ENCODE results near the gene SOX13. TPM values are rescaled to one million over a fixed set of nuclear protein-coding genes. Genes with fewer than 3 reads are reported as not detected.

The SOX13 gene
- total and polyA plus RNA-seq, 2 of the 4 experiments (the other 2 are of a cell fraction), result 0.54 to 3.5 TPM

GRCh38 chr1:204112876-204113730 is 40.2 kb downstream of the SOX13 start:
- intact Hi-C loops (cut with micrococcal nuclease) (no loop called here), in situ Hi-C loops (cut with MboI; ENCODE audit: low sequenced_read_pairs) (no loop called here), dilution Hi-C loops (cut with HindIII; ENCODE audit: low sequenced_read_pairs, unreplicated experiment) (no loop called here)
- POLR2A ChIA-PET (ENCODE audit: unreplicated experiment), result no interaction called here
- no peak overlapping the region for H3K4me3 ChIP-seq (ENCODE audit: insufficient read depth, low read depth, low read length)
- no peak overlapping the region for H3K56ac ChIP-seq (ENCODE audit: extremely low read depth, insufficient read depth, low read length)
- H2BK5ac ChIP-seq (ENCODE audit: low read depth, low read length, poor library complexity, severe bottlenecking), result no peak overlapping the region
- no peak overlapping the region for H4K5ac ChIP-seq (ENCODE audit: low read depth, low read length)
- H3K27ac ChIP-seq (ENCODE audit: insufficient read depth, low read length), result no peak overlapping the region
- no peaks in the 10 kb centered on the region for H3K27me3 ChIP-seq (ENCODE audit: control insufficient read depth, insufficient read depth, low read length)
- no peak overlapping the region for H3K4ac ChIP-seq (ENCODE audit: low read depth, low read length)
- H4K91ac ChIP-seq (ENCODE audit: insufficient read depth, low read depth, low read length), result no peak overlapping the region
- H2AK9ac ChIP-seq (replicated peaks; ENCODE audit: low read depth, low read length, poor library complexity), result no peak overlapping the region
- H4K20me1 ChIP-seq (ENCODE audit: insufficient read depth, low read length), result no peaks in the 10 kb centered on the region; the same call in 1 of the 2 replicates
- H3K18ac ChIP-seq (ENCODE audit: low read depth, low read length), result no peak overlapping the region
- peaks cover 8% of the 10 kb centered on the region; the same call in 1 of the 2 replicates for H3K4me1 ChIP-seq (ENCODE audit: control insufficient read depth, insufficient read depth, low read length)
- DNase-seq, result peak; percentile 34
- no peaks in the 10 kb centered on the region for H3K9me3 ChIP-seq (ENCODE audit: control insufficient read depth, insufficient read depth, low read length)
- peaks cover 8% of the 10 kb centered on the region for H3K9me1 ChIP-seq (ENCODE audit: insufficient read depth, low read length)
- no peak overlapping the region for H3K23ac ChIP-seq (ENCODE audit: low read depth, low read length)
- no peak overlapping the region for H3K14ac ChIP-seq (replicated peaks; ENCODE audit: low read depth, low read length)
- CTCF ChIA-PET, result interaction anchor here (0.6 kb wide), 1 partner anchor 242 kb away, joined by 3 read pairs; no protein-coding TSS in a partner anchor
- no peak overlapping the region for H2AFZ ChIP-seq (replicated peaks; ENCODE audit: low read length, poor library complexity)
- H3K36me3 ChIP-seq (ENCODE audit: control insufficient read depth, insufficient read depth, low read length), result peaks cover 2% of the 10 kb centered on the region; the same call in 1 of the 2 replicates
- H2BK120ac ChIP-seq (ENCODE audit: low read depth, low read length), result no peak overlapping the region
- H2AK5ac ChIP-seq (ENCODE audit: low read depth, low read length), result no peak overlapping the region
- WGBS, 2 experiments (ENCODE audit: extremely low coverage in 2 of 2, insufficient read length in 1 of 2), result no CpG with 5 or more reads among the region's 11 CpGs
- no peak overlapping the region for H3K9ac ChIP-seq (ENCODE audit: low read depth, low read length)
- H3K4me2 ChIP-seq (ENCODE audit: low read depth, low read length), result no peak overlapping the region
- no peak overlapping the region for H2BK15ac ChIP-seq (ENCODE audit: low read depth, low read length)
- ATAC-seq (ENCODE audit: low read depth), result peak; percentile 44; the same call in 1 of the 2 replicates
- H4K8ac ChIP-seq (ENCODE audit: low read depth in 2 of 2, low read length in 2 of 2), result no peak overlapping the region
- no peaks in the 10 kb centered on the region for H3K79me1 ChIP-seq (ENCODE audit: low read depth in 1 of 2, low read length in 2 of 2)
- no TSS peak for BruUV-seq (replicated peaks)
- H2BK20ac ChIP-seq (ENCODE audit: low read depth, low read length), result no peak overlapping the region
- no peak for TF ChIP-seq NFE2L2 (IDR thresholded peaks at IDR 0.05; ENCODE audit: low read depth, low read length)
- TF ChIP-seq FOS (IDR thresholded peaks at IDR 0.05; ENCODE audit: low read depth, low read length), result no peak
- no peak for TF ChIP-seq MAFK (IDR thresholded peaks at IDR 0.05; ENCODE audit: low read depth, low read length)
- TF ChIP-seq CEBPB (IDR thresholded peaks at IDR 0.05; ENCODE audit: low read depth, low read length), result no peak
- no peak for TF ChIP-seq USF2 (IDR thresholded peaks at IDR 0.05; ENCODE audit: low read depth, low read length)
- no peak for TF ChIP-seq MAZ (IDR thresholded peaks at IDR 0.05; ENCODE audit: borderline replicate concordance, low read depth, low read length)
- no peak for TF ChIP-seq RCOR1 (IDR thresholded peaks at IDR 0.05; ENCODE audit: insufficient replicate concordance, low read length)
- no peak for TF ChIP-seq CTCF (conservative IDR thresholded peaks at IDR 0.05; ENCODE audit: low read depth, low read length)
- no peak for TF ChIP-seq ELK1 (IDR thresholded peaks at IDR 0.05; ENCODE audit: borderline replicate concordance, low read depth, low read length)
- no peak for TF ChIP-seq RAD21 (IDR thresholded peaks at IDR 0.05; ENCODE audit: low read length)
- TF ChIP-seq POLR2A (IDR thresholded peaks at IDR 0.05; ENCODE audit: low read depth, low read length), result no peak
- TF ChIP-seq SMC3 (IDR thresholded peaks at IDR 0.05; ENCODE audit: low read depth, low read length), result no peak
- no peak for TF ChIP-seq MXI1 (IDR thresholded peaks at IDR 0.05; ENCODE audit: borderline replicate concordance, low read depth, low read length)
- TF ChIP-seq BHLHE40 (IDR thresholded peaks at IDR 0.05; ENCODE audit: low read depth, low read length), result no peak
- no peak for TF ChIP-seq RFX5 (IDR thresholded peaks at IDR 0.05; ENCODE audit: low read depth, low read length)
